Dendritic cell treated with granulocyte-macrophage colony-stimulating factor and Interleukin-4, amounts not matched to agents 40 ng/mL and 50 ng/mL, for 4 days (primary cell): ENCODE data around the gene COL4A2.

Experiments used
- H3K27ac Mint-ChIP-seq: one replicate; pipeline ENCODE4 v1.8.0; 2022; ENCODE audit warnings: mild to moderate bottlenecking, mixed read lengths
- H3K27me3 Mint-ChIP-seq: one replicate; pipeline ENCODE4 v1.8.0; 2022; ENCODE audit warnings: mild to moderate bottlenecking, mixed read lengths
- H3K36me3 Mint-ChIP-seq: one replicate; pipeline ENCODE4 v1.8.0; 2022; ENCODE audit warnings: low read depth, mixed read lengths
- H3K4me1 Mint-ChIP-seq: one replicate; pipeline ENCODE4 v1.8.0; 2022; ENCODE audit warnings: low read depth, mixed read lengths
- H3K4me3 Mint-ChIP-seq: one replicate; pipeline ENCODE4 v1.8.0; 2022; ENCODE audit warnings: mild to moderate bottlenecking, moderate library complexity, mixed read lengths
- H3K9me3 Mint-ChIP-seq: one replicate; pipeline ENCODE4 v1.8.0; 2022; ENCODE audit warnings: mixed read lengths
- intact Hi-C: fragments of 100-400 bp; cut with micrococcal nuclease; formaldehyde crosslinking; loops from one replicate; pipeline ENCODE4 v1.15.0; 2022

The COL4A2 gene

DNA sequence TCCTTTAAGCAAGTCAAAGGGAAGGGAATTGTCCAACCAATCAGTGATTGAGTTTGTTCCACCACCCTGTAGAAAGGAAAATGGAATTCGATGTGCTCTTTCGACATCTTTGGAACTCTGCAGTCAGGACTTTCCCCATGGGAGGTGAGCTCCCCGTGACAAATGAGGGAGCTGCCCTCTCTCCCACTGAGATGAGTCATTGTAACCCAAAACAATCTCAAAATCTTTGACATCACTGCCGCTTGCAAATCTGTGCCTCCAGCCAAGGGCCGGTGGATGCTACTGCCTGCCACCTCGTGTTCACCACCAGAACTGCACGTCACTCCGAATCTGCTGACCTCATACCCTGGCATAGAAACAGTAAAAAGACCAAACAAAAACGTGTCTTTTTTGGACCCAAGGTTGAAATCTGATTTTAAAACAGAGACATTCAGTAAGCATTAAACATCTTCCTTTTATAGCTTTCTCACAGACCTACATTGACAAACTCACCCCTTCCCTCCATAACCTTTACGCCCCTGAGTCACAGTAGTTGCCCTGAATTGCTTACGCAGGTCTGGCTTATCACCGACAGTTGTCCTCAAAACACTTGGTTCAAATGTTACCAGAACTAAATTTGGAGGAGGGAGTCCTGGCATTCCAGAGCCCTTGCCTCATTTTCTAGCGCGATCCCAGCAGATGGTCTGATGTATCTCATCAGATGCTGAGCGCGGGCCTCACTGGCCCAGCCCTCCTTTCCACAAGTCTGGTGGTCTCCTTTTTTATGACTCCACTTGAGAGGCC lies 105.2 kb downstream of the COL4A2 start:
- no peak overlapping the region for H3K27ac Mint-ChIP-seq
- H3K36me3 Mint-ChIP-seq, result no peaks in the 10 kb centered on the region
- no peaks in the 10 kb centered on the region for H3K9me3 Mint-ChIP-seq
- H3K4me1 Mint-ChIP-seq, result peaks cover 15% of the 10 kb centered on the region
- no peak overlapping the region for H3K4me3 Mint-ChIP-seq
- intact Hi-C loops, result loop anchor here (1.0 to 2.0 kb wide), 2 partner anchors 190 to 1452 kb away; no protein-coding TSS in a partner anchor
- H3K27me3 Mint-ChIP-seq, result peaks cover 65% of the 10 kb centered on the region

DNA sequence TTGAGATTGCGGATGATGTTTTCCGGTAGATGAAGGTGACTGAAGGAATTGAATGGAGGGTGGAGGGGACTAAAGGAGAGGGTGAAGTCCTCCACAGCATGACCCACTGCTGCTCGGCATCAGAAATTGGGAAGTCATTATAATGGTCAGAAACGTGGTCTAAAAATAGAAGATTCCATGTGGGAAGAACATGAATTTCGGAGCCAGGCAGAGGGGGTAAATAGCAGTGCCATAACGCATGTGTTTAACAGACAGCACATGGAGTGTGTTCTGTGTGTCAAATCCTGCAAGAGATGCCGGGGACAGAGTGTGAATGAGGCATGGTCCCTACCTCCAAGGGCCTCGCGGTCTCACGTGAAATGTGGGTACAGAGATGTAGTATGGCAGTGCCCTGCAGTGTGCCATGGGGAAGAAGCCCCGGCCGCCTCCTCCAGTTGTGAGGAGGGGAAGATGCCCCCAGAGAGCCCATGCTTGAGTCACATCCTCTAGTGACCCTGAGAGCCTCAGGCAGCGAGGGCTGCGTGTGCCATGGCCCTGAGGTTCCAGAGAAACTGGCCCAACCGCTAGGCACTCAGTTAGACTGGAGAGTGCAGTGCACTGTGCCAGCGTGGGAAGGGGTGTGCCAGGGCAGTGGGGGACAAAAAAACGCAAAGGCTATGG lies 106.1 kb downstream of the COL4A2 start:
- Mint-ChIP-seq H3K27ac (no peak overlapping the region), H3K4me1 (peaks cover 15% of the 10 kb centered on the region), H3K36me3 (no peaks in the 10 kb centered on the region), H3K4me3 (no peak overlapping the region), H3K27me3 (peaks cover 63% of the 10 kb centered on the region), H3K9me3 (no peaks in the 10 kb centered on the region)
- intact Hi-C loops, result loop anchor here (2.0 kb wide), 1 partner anchor 1452 kb away; no protein-coding TSS in a partner anchor

DNA sequence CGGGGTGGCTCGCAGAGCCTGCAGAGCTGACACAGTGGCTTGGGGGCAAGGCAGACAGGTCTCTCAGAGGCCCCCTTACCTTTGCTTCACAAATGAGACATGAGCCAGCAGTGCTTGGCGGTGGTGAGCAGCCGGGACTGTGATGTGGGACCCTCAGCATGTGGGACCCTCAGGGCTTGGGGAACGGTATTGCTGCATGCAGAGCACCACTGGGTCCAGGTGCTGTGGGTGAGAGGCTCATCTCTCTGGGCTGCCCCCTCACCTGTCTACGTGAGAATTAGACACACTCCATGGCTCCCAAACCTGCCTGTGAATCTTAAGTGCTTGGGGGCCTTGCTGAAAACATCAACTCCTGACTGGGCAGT lies 106.6 kb downstream of the COL4A2 start:
- Mint-ChIP-seq H3K4me3 (no peak overlapping the region), H3K36me3 (no peaks in the 10 kb centered on the region), H3K27ac (no peak overlapping the region), H3K9me3 (no peaks in the 10 kb centered on the region), H3K27me3 (peaks cover 63% of the 10 kb centered on the region), H3K4me1 (peaks cover 15% of the 10 kb centered on the region)
- intact Hi-C loops, result loop anchor here (2.0 kb wide), 1 partner anchor 1453 kb away; no protein-coding TSS in a partner anchor

DNA sequence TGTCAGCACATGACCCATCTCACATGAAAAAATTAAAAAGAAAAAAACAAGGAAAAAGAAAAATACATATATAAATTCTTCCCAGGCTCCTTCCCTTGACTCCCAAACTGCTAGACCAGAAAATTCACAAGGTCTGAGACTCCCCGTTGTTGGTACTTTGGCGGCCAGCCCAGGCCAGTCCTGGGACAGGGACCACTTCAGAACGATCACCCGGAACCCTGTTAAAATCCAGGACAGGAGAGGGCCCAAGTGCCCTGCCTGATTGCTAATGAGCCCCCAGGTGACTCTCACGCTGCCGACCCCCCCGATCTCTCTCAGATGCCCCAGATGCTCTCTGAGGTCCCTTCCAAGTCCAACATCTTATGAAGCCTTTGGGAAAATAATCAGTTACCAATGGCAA lies 107.2 kb downstream of the COL4A2 start:
- H3K27me3 Mint-ChIP-seq, result peaks cover 68% of the 10 kb centered on the region
- H3K4me3 Mint-ChIP-seq, result no peak overlapping the region
- intact Hi-C loops, result no loop called here
- no peaks in the 10 kb centered on the region for H3K9me3 Mint-ChIP-seq
- no peak overlapping the region for H3K27ac Mint-ChIP-seq
- H3K4me1 Mint-ChIP-seq, result peaks cover 15% of the 10 kb centered on the region
- H3K36me3 Mint-ChIP-seq, result no peaks in the 10 kb centered on the region

DNA sequence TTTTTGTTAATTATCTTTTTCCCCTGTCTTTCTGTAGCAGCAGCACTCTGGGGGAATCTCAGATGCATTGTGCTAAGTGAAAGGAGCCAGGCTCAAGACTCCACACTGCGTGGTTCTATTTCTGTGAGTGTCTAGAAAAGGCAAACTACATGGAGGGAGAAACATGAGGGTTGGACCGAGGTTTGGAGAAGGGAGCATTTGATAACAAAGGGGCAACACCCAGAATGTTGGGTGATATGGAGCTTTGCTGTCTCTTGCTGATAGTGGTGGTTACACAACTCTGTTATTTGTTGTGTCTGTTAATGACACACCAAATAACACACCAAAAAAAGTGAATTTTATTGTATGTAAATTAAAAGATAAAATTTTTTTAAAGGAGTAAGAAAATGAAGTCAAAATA lies 107.8 kb downstream of the COL4A2 start:
- intact Hi-C loops, result no loop called here
- Mint-ChIP-seq H3K27me3 (peaks cover 68% of the 10 kb centered on the region), H3K4me1 (peaks cover 15% of the 10 kb centered on the region), H3K27ac (no peak overlapping the region), H3K4me3 (no peak overlapping the region), H3K9me3 (no peaks in the 10 kb centered on the region), H3K36me3 (no peaks in the 10 kb centered on the region)

DNA sequence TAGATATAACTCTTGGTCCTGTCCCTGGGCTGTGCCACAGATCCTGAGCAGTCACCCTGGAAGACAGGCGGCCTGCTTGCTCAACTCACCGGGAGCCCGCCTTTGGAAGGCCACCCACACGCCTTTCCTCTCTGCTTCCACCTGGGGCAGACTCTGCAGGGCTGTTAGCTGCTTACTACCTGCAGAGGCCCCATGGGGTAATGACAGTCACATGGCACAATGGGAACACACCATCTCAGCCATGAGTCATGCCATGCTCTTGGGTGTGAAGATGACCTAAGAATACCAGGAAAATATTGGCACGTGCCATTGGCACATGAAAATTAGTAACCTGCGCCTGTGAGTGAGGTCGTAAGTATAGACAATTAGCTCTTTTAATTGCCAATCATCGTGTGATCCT lies 108.6 kb downstream of the COL4A2 start:
- no peaks in the 10 kb centered on the region for H3K9me3 Mint-ChIP-seq
- no peak overlapping the region for H3K4me3 Mint-ChIP-seq
- H3K27ac Mint-ChIP-seq, result no peak overlapping the region
- peaks cover 15% of the 10 kb centered on the region for H3K4me1 Mint-ChIP-seq
- H3K27me3 Mint-ChIP-seq, result peaks cover 69% of the 10 kb centered on the region
- intact Hi-C loops, result no loop called here
- H3K36me3 Mint-ChIP-seq, result no peaks in the 10 kb centered on the region

DNA sequence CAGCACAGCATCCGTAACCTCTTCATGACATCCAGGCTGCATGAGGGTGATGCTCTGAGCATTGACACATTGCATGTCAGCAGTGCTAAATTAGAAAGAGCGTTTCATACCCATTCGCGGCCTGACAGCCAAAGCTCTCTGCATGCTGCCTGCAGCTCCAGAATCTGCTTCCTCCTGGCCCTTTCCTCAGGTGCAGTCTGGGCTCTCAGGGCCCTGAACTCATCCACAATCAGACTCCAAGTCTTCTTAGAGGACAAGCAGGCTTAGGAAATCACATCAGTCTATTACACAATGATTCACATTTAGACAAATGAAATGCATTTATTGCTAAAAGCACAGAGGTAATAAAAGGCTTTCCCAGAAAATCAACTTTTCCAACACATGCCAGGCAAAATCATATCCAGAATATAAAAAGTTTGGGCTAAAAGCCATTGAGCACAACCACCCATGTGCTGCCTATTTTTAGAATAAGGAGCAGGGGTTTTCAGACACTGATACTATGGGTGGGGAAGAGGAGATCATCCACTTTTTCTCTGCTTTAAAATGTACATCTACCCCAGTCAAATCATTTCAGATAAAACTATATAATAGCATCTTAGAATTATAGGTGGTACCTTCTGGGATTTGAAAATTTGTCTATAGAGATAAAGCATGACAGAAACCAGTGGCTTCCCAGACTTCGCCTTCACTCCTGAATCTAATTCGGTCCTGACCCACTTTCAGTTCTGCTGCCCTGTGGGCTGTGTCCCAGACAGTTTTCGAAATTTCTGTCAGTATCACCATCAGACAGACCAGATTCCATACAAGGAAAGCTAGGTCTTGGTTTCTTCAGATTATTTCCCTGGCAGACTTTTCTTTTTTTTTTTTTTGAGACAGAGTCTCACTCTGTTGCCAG lies 109.3 kb downstream of the COL4A2 start:
- no peak overlapping the region for H3K27ac Mint-ChIP-seq
- peaks cover 15% of the 10 kb centered on the region for H3K4me1 Mint-ChIP-seq
- H3K4me3 Mint-ChIP-seq, result no peak overlapping the region
- peaks cover 69% of the 10 kb centered on the region for H3K27me3 Mint-ChIP-seq
- H3K36me3 Mint-ChIP-seq, result no peaks in the 10 kb centered on the region
- no peaks in the 10 kb centered on the region for H3K9me3 Mint-ChIP-seq
- intact Hi-C loops, result no loop called here

DNA sequence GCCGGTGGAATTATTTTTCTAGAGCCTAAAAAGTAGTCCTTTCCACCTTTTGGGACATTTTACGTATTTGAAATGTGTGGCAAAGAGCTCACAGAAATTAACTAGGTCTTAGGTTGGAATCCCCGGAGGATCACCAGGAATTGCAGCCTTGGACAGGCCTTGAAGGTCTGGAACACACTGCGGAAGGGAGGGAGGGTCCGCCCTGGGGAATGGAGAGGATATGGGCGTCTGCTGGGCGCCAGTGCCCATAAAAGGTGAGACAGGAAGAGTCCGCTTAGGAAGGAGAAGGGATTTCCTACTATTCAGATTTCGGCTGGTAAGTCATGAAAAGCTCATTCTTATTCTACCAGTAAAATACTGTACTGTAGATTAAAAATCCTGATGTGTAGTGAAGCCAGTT lies 111.9 kb downstream of the COL4A2 start:
- intact Hi-C loops, result no loop called here
- H3K9me3 Mint-ChIP-seq, result no peaks in the 10 kb centered on the region
- no peak overlapping the region for H3K4me3 Mint-ChIP-seq
- no peaks in the 10 kb centered on the region for H3K36me3 Mint-ChIP-seq
- H3K27me3 Mint-ChIP-seq, result peaks cover 69% of the 10 kb centered on the region
- no peak overlapping the region for H3K27ac Mint-ChIP-seq
- H3K4me1 Mint-ChIP-seq, result no peaks in the 10 kb centered on the region

DNA sequence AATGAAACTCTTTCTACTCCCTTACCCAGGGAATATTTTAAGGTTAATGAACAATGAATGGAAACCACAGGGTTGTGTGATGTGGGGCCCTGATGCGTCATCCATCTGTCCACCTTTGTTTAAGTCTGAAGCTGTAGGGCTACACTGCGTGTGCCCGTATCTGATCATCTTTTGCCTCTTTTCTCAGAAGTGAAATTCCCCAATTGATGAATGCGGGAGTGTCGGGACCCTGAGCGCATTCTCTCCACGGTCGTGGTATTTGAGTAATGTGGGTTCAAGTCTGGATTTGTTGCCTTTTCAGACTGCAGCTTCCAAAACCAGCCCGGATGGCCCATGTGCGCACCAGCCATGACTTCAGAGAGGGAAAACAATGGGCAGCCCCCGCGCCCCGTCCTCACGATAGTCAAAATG lies 112.3 kb downstream of the COL4A2 start:
- H3K27ac Mint-ChIP-seq, result no peak overlapping the region
- intact Hi-C loops, result no loop called here
- no peak overlapping the region for H3K4me3 Mint-ChIP-seq
- H3K9me3 Mint-ChIP-seq, result no peaks in the 10 kb centered on the region
- no peaks in the 10 kb centered on the region for H3K36me3 Mint-ChIP-seq
- H3K27me3 Mint-ChIP-seq, result peaks cover 69% of the 10 kb centered on the region
- no peaks in the 10 kb centered on the region for H3K4me1 Mint-ChIP-seq

DNA sequence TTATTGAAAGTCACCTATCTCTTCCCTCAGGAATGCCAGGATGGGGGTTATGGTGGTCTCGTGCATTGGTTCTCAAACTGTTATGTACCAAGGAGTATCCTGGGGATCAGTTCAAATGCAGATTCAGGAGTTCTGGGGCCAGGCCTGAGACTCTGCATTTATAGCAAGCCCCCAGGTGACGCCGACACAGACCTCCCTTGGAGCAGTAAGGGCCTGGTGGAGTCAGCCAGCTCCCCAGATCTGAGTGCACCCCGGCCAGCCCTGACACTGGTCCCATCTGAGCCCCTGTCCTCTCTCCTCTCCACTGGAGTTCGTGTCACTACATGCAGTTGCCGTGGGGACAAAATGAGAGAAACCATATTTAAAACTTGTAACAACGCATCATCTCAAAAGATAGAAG lies 112.9 kb downstream of the COL4A2 start:
- H3K27me3 Mint-ChIP-seq, result peaks cover 71% of the 10 kb centered on the region
- no peak overlapping the region for H3K27ac Mint-ChIP-seq
- H3K4me1 Mint-ChIP-seq, result no peaks in the 10 kb centered on the region
- intact Hi-C loops, result no loop called here
- no peaks in the 10 kb centered on the region for H3K9me3 Mint-ChIP-seq
- H3K4me3 Mint-ChIP-seq, result no peak overlapping the region
- H3K36me3 Mint-ChIP-seq, result no peaks in the 10 kb centered on the region

DNA sequence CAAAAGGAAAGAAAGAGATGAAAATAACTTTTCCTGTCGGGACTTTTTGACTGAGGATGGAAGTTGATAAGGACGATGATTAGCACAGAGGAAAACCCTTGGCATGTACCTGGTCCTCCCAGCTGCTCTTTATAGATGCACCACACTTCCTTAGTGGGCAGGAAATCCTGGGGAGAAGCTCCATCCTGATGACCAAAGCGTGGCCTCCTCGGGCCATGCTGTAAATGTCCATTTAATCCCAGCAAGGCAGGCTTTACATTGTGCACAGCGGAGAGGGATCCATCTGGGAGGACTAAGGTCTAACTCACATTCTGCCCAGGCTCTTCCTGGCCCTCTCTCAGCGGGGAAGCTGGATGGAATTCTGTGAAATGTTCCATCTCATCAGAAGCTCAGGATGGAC lies 113.5 kb downstream of the COL4A2 start:
- no peak overlapping the region for H3K27ac Mint-ChIP-seq
- no peaks in the 10 kb centered on the region for H3K36me3 Mint-ChIP-seq
- no peaks in the 10 kb centered on the region for H3K4me1 Mint-ChIP-seq
- no peaks in the 10 kb centered on the region for H3K9me3 Mint-ChIP-seq
- H3K4me3 Mint-ChIP-seq, result no peak overlapping the region
- intact Hi-C loops, result no loop called here
- H3K27me3 Mint-ChIP-seq, result peaks cover 73% of the 10 kb centered on the region

DNA sequence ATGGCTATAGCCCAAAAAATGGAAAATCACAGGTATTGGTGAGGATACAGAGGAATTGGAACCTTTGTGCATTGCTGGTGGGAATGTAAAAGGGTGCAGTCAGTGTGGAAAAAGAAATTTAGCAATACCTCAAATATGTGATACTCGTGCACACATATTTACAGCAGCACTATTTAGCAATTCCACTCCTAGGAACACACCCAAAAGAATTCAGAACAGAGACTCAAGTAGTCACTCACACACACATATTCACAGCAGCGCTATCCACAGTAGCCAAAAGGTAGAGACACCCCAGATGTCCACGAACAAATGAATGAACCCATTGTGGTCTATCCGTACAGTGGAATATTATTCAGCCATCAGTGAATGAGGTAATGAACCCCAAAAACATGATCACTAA lies 114.0 kb downstream of the COL4A2 start:
- H3K27ac Mint-ChIP-seq, result no peak overlapping the region
- no peaks in the 10 kb centered on the region for H3K4me1 Mint-ChIP-seq
- H3K4me3 Mint-ChIP-seq, result no peak overlapping the region
- intact Hi-C loops, result no loop called here
- no peaks in the 10 kb centered on the region for H3K36me3 Mint-ChIP-seq
- H3K9me3 Mint-ChIP-seq, result no peaks in the 10 kb centered on the region
- H3K27me3 Mint-ChIP-seq, result peaks cover 75% of the 10 kb centered on the region

DNA sequence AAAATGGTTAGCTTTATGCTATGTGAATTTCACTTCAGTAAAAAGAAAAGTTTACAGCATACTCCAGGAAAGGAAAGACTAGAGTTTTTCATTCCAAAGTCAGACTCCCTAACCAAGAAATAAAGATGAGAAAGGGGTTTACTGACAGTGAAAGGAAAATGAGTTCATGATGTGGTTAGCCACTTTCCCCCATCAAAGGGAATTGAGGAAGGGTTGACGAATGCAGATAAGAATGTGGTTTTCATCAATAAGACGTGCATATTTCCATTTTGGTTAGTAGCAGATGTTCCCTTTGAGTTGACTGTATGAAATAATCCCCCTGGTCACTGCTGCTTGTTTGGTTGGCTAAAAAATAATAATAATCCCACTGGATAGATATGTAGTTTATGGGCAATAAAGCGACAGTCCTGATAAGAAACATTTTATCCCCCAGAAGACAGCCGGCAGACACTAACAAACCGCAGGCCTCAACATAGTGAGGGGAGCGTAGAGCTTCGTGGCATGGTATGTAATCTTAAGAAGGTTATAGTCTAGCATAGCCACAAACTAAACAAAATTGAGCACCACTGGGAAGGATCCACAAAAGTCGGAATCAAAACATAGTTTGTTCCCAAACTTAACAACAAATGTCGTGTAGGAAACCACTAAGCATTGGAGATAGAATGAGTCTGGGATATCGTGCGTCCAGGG lies 114.8 kb downstream of the COL4A2 start:
- no peak overlapping the region for H3K27ac Mint-ChIP-seq
- no peaks in the 10 kb centered on the region for H3K36me3 Mint-ChIP-seq
- no peaks in the 10 kb centered on the region for H3K4me1 Mint-ChIP-seq
- intact Hi-C loops, result no loop called here
- H3K4me3 Mint-ChIP-seq, result no peak overlapping the region
- peaks cover 79% of the 10 kb centered on the region for H3K27me3 Mint-ChIP-seq
- H3K9me3 Mint-ChIP-seq, result no peaks in the 10 kb centered on the region
